HepG2 (cell line): Measurements from ENCODE around the gene PLK2. TPM values are rescaled to one million over a fixed set of nuclear protein-coding genes. Genes with fewer than 3 reads are reported as not detected.
A peak's percentile ranks its signal among the peaks of the same experiment; 100 is the strongest.

Experiments used
- FOSL2 ChIP-seq: sonication (generic); formaldehyde crosslinking; IDR thresholded peaks from 2 replicates; pipeline ENCODE4 v1.4.0; 2020; ENCODE audit warnings: missing genetic modification reagents
- FOXO4 ChIP-seq: sonication (generic); formaldehyde crosslinking; conservative IDR thresholded peaks from 2 replicates; pipeline ENCODE4 v1.8.1; 2023; ENCODE audit warnings: missing genetic modification reagents
- GZF1 ChIP-seq: sonication (generic); formaldehyde crosslinking; IDR thresholded peaks from 2 replicates; pipeline ENCODE4 v1.5.1; 2020; ENCODE audit warnings: mild to moderate bottlenecking, missing genetic modification reagents
- HCFC1 ChIP-seq: fragments of 150-350 bp; IDR thresholded peaks from 2 replicates; pipeline ENCODE4 v1.6.1; 2014; ENCODE audit warnings: low read depth, low read length
- HNF1A ChIP-seq, 2 experiments: sonication (generic) in 1 of 2; formaldehyde crosslinking in 1 of 2; IDR thresholded peaks; 2 replicates each; pipeline versions ENCODE4 v1.4.0 to v1.6.1; 2016 to 2020; ENCODE audit warnings: borderline replicate concordance in 1 of 2, low read depth in 1 of 2, mild to moderate bottlenecking in 1 of 2, missing genetic modification reagents in 1 of 2
- HNRNPL ChIP-seq: fragments of 200-400 bp; formaldehyde crosslinking; IDR thresholded peaks from 2 replicates; pipeline ENCODE4 v1.6.1; 2017; ENCODE audit warnings: mild to moderate bottlenecking, low read depth, low read length
- KLF16 ChIP-seq, 2 experiments: sonication (generic) in 1 of 2; formaldehyde crosslinking in 1 of 2; IDR thresholded peaks; 2 replicates each; pipeline versions ENCODE4 v1.6.1 to v1.8.0; 2016 to 2023; ENCODE audit warnings: missing genetic modification reagents in 2 of 2, missing compliant biosample characterization in 1 of 2
- MTA1 ChIP-seq: sonication (generic); formaldehyde crosslinking; IDR thresholded peaks from 2 replicates; pipeline ENCODE4 v1.4.0; 2020; ENCODE audit warnings: missing genetic modification reagents, mild to moderate bottlenecking, borderline replicate concordance
- NFE2L2 ChIP-seq: fragments of 150-350 bp; IDR thresholded peaks from 2 replicates; pipeline ENCODE4 v1.6.1; 2014; ENCODE audit warnings: low read length
- PPARG ChIP-seq: conservative IDR thresholded peaks from 2 replicates; pipeline ENCODE4 v1.6.1; 2016; ENCODE audit warnings: missing biosample characterization, missing genetic modification reagents
- RAD21 ChIP-seq: fragments of 450-650 bp; formaldehyde crosslinking; IDR thresholded peaks from 2 replicates; pipeline ENCODE4 v1.5.0; 2020; ENCODE audit warnings: mild to moderate bottlenecking
- RBFOX2 ChIP-seq: fragments of 200-400 bp; formaldehyde crosslinking; IDR thresholded peaks from 2 replicates; pipeline ENCODE4 v1.6.1; 2017; ENCODE audit warnings: low read depth, mild to moderate bottlenecking, low read length
- SIN3B ChIP-seq: fragments of 150-350 bp; IDR thresholded peaks from 2 replicates; pipeline ENCODE4 v1.6.1; 2014; ENCODE audit warnings: low read length
- STAT5B ChIP-seq: sonication (generic); formaldehyde crosslinking; IDR thresholded peaks from 2 replicates; pipeline ENCODE4 v1.4.0; 2020; ENCODE audit warnings: missing genetic modification reagents
- TIGD3 ChIP-seq: sonication (generic); formaldehyde crosslinking; IDR thresholded peaks from 2 replicates; pipeline ENCODE4 v1.5.1; 2020; ENCODE audit warnings: mild to moderate bottlenecking, missing genetic modification reagents, borderline replicate concordance
- TP53 ChIP-seq: sonication (generic); formaldehyde crosslinking; conservative IDR thresholded peaks from 2 replicates; pipeline ENCODE4 v1.4.0; 2020; ENCODE audit warnings: missing genetic modification reagents
- ZBTB3 ChIP-seq: sonication (generic); formaldehyde crosslinking; IDR thresholded peaks from 2 replicates; pipeline ENCODE4 v1.4.0; 2020; ENCODE audit warnings: low read depth, mild to moderate bottlenecking, moderate library complexity, missing genetic modification reagents, borderline replicate concordance
- ZNF180 ChIP-seq: sonication (generic); formaldehyde crosslinking; IDR thresholded peaks from 2 replicates; pipeline ENCODE4 v1.4.0; 2020; ENCODE audit warnings: low read depth, missing genetic modification reagents, borderline replicate concordance
- ZNF629 ChIP-seq: sonication (generic); formaldehyde crosslinking; conservative IDR thresholded peaks from 2 replicates; pipeline ENCODE4 v1.5.0; 2020; ENCODE audit warnings: missing genetic modification reagents
- polyA plus RNA-seq, 8 experiments: library from polyadenylated mRNA; depleted of rRNA in 3 of 8; stranded (reverse) in 7 of 8; unstranded in 1 of 8; fragments of >200 nt; fragmentation: Illumina TruSeq in 4 of 8; extraction: Trizol in 4 of 8; gene quantifications; 2 replicates each; pipeline versions ENCODE4 v1.2.1 to v1.2.3, GENCODE V29; 2011 to 2016; ENCODE audit warnings: low read depth in 4 of 8, missing spikeins in 1 of 8, mixed read lengths in 1 of 8; ENCODE audit not compliant: insufficient read depth in 1 of 8
- total RNA-seq, 5 experiments: library from RNA; depleted of rRNA; stranded (reverse); fragments of >200 nt; fragmentation: Illumina TruSeq; extraction: Trizol; gene quantifications; 2 replicates each; pipeline ENCODE4 v1.2.3, GENCODE V29; 2016; ENCODE audit warnings: low read depth in 1 of 5
- TF ChIP-seq, protein P1 (sequence below): sonication (generic); formaldehyde crosslinking; IDR thresholded peaks from 2 replicates; pipeline ENCODE4 v1.5.0; 2020; ENCODE audit warnings: missing genetic modification reagents
- TF ChIP-seq, protein P2 (sequence below): sonication (generic); formaldehyde crosslinking; IDR thresholded peaks from 2 replicates; pipeline ENCODE4 v1.5.0; 2020; ENCODE audit warnings: missing genetic modification reagents

Gene PLK2
- total and polyA plus RNA-seq, 2 of the 13 experiments (the other 11 are each of a cell fraction or from before 2014, with no cell fraction given): 9.6 to 29.6 TPM

GRCh38 chr5:58460732-58461286 is 923 bp upstream of the PLK2 start (continued):
- no peak for TF ChIP-seq HNF1A (IDR thresholded peaks at IDR 0.05; ENCODE audit: low read depth)
- TF ChIP-seq HNF1A (CRISPR knock-in tag; IDR thresholded peaks at IDR 0.05; ENCODE audit: borderline replicate concordance): no peak
- TF ChIP-seq STAT5B (CRISPR knock-in tag): no peak
- TF ChIP-seq SIN3B: no peak
- TF ChIP-seq, protein P1, sequence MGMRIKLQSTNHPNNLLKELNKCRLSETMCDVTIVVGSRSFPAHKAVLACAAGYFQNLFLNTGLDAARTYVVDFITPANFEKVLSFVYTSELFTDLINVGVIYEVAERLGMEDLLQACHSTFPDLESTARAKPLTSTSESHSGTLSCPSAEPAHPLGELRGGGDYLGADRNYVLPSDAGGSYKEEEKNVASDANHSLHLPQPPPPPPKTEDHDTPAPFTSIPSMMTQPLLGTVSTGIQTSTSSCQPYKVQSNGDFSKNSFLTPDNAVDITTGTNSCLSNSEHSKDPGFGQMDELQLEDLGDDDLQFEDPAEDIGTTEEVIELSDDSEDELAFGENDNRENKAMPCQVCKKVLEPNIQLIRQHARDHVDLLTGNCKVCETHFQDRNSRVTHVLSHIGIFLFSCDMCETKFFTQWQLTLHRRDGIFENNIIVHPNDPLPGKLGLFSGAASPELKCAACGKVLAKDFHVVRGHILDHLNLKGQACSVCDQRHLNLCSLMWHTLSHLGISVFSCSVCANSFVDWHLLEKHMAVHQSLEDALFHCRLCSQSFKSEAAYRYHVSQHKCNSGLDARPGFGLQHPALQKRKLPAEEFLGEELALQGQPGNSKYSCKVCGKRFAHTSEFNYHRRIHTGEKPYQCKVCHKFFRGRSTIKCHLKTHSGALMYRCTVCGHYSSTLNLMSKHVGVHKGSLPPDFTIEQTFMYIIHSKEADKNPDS: no peak
- no peak for TF ChIP-seq MTA1
- no peak for TF ChIP-seq KLF16 (CRISPR knock-in tag; IDR thresholded peaks at IDR 0.05)
- TF ChIP-seq ZNF629 (CRISPR knock-in tag): no peak
- 0 out of 2 replicates have a peak, but pooled peaks have one; percentile 80 for TF ChIP-seq TP53
- TF ChIP-seq RAD21 (CRISPR knock-in tag): peak; percentile 69
- no peak for TF ChIP-seq NFE2L2
- no peak for TF ChIP-seq FOXO4
- TF ChIP-seq RBFOX2: no peak
- no peak for TF ChIP-seq GZF1 (CRISPR knock-in tag)
- no peak for TF ChIP-seq HNRNPL
- TF ChIP-seq, protein P2, sequence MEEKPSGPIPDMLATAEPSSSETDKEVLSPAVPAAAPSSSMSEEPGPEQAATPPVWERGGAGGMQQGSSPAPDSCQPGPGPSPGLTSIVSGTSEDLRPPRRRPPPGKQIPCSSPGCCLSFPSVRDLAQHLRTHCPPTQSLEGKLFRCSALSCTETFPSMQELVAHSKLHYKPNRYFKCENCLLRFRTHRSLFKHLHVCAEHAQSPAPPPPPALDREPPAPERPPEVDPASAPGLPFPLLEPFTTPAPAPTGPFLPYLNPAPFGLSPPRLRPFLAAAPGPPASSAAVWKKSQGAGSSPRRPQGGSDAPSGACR (CRISPR knock-in tag): no peak; the same call in 1 of the 2 replicates
- no peak for TF ChIP-seq HCFC1
- TF ChIP-seq PPARG (CRISPR knock-in tag): no peak
- no peak for TF ChIP-seq ZNF180 (CRISPR knock-in tag)
- TF ChIP-seq TIGD3 (CRISPR knock-in tag): no peak
- TF ChIP-seq FOSL2: no peak
- TF ChIP-seq ZBTB3: no peak
